Measurements from ENCODE around the gene TXNDC2.

TXNDC2 gene

DNA sequence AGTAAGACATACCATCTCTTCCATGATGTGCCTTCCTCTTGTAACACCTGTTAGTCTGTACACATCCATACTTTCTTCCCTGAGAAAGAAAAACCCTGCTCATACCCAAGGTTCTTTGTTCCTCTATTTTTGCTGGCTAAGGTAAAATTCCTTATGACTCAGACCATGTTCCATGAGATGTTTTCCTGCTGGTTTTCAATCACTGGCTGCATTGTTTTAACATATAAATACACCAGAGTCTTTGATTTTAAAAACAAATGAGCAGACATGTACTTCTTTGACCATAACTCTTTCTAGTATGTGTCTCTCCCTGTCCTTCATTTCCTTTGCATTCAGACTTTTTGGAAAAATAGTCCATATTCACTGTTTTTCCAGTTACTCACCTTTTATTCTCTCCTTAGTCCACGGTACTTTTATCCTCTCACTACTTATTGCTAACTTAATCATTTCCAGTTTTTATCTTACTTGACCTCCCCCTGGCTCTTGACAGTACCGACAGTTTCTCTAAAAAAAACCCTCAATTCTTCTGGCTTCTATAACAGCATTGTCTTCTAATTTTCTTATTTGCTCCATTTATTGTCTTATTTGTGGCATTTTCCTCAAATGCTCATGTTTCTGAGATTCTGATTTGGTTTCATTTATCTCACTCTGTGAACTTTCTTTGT, 32.4 kb downstream of the TXNDC2 start:
- Histone ChIP-seq H3K9me3 (ENCODE audit: control insufficient read depth, low read length) (no peaks in the 10 kb centered on the region), H3K27me3 (ENCODE audit: control insufficient read depth, insufficient read depth, low read length, poor library complexity, severe bottlenecking) (no peaks in the 10 kb centered on the region), H3K4me3 (ENCODE audit: insufficient read depth, low read depth, low read length) (no peak overlapping the region), H3K36me3 (ENCODE audit: control insufficient read depth, insufficient read depth, low read length) (no peaks in the 10 kb centered on the region), H3K4me1 (ENCODE audit: control insufficient read depth, insufficient read depth, low read length) (peaks cover 3% of the 10 kb centered on the region), H3K27ac (ENCODE audit: insufficient read depth, low read depth, low read length, poor library complexity, severe bottlenecking) (no peak overlapping the region)
- 65 to 74% methylated on average over 2 of the region's 2 CpGs for WGBS, 2 experiments

DNA sequence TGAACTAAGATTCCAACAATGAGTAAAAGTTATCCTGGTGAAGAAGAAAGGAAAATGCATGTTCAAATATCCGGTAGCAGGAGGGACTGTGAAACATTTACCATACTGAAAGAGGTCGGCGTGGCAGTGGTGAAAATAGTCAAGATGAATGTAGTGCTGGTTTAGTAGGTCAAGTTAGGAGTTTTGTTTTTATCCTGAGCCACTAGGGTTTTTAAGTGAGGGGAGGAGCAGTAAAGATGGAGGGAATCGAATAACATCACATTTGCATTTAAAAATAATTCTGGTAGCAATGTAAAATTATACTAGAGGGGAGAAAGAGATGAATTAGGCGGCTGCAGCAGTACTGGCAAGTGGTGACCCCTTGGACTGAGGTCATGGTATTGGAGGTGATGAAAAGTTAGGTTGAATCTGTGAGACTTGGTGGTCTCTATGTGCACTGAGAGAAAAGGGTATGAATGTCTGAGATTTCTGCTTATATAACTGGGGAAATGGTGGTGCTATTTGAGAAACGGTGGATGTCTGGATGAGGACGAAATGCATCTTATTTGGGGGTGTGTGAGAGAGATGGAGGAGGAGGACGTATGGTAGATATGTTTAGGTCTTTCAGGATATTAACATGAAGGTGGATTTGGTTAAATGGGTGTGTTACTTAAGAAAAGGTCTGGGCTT, 33.9 kb downstream of the TXNDC2 start:
- Histone ChIP-seq H3K27me3 (ENCODE audit: control insufficient read depth, insufficient read depth, low read length, poor library complexity, severe bottlenecking) (no peaks in the 10 kb centered on the region), H3K9me3 (ENCODE audit: control insufficient read depth, low read length) (no peaks in the 10 kb centered on the region), H3K27ac (ENCODE audit: insufficient read depth, low read depth, low read length, poor library complexity, severe bottlenecking) (no peak overlapping the region), H3K36me3 (ENCODE audit: control insufficient read depth, insufficient read depth, low read length) (no peaks in the 10 kb centered on the region), H3K4me3 (ENCODE audit: insufficient read depth, low read depth, low read length) (no peak overlapping the region), H3K4me1 (ENCODE audit: control insufficient read depth, insufficient read depth, low read length) (peaks cover 3% of the 10 kb centered on the region)
- 88 to 92% methylated on average over 7 to 8 of the region's 8 CpGs for WGBS, 2 experiments

DNA sequence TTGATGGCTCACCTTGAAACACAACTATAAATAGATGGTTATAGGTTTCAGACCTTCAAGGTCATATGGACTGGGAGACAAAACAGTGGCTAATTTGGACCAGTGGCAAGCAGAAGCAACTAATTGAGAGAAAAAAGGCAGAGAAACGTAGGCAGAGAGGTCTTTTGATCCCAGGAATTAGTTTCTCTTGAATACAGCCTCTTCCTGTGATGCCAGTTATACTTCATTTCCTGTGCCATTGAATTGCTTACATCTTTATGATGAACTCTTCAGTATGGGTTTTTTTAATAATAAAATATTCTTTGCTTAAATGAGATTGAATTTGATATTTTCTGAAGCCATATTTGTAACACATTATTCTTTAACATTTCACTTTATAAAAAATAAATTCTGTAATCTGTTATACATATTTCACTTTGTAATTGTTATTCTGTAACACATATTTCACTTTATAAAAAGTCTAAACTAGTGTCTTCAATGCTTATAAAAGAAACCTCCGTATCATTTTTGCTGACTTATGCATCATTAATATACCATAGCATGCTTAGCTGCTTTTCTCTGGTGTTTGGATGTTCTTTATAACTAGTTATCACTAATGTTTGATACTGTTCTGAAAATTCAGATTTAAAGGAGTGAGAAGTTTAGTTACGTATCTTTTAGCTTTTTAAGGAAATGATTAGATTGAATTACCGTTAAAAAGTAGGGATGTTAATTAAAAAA, 37.0 kb downstream of the TXNDC2 start:
- 88 to 91% methylated on average over 3 to 4 of the region's 4 CpGs for WGBS, 2 experiments

GRCh38 chr18:9924371-9924943, 38.7 kb downstream of the TXNDC2 start:
- no peaks in the 10 kb centered on the region for H3K27me3 ChIP-seq (ENCODE audit: control insufficient read depth, insufficient read depth, low read length, poor library complexity, severe bottlenecking)
- whole genome bisulfite sequencing, 2 experiments, result 58 to 68% methylated on average over 3 to 4 of the region's 4 CpGs
- no peaks in the 10 kb centered on the region for H3K36me3 ChIP-seq (ENCODE audit: control insufficient read depth, insufficient read depth, low read length)
- H3K4me1 ChIP-seq (ENCODE audit: control insufficient read depth, insufficient read depth, low read length), result peaks cover 5% of the 10 kb centered on the region
- H3K27ac ChIP-seq (ENCODE audit: insufficient read depth, low read depth, low read length, poor library complexity, severe bottlenecking), result no peak overlapping the region
- H3K9me3 ChIP-seq (ENCODE audit: control insufficient read depth, low read length), result no peaks in the 10 kb centered on the region
- H3K4me3 ChIP-seq (ENCODE audit: insufficient read depth, low read depth, low read length), result no peak overlapping the region

More for the DNA sequence above, 37.0 kb downstream of the TXNDC2 start:
- H3K36me3 ChIP-seq (ENCODE audit: control insufficient read depth, insufficient read depth, low read length), result no peaks in the 10 kb centered on the region
- H3K27ac ChIP-seq (ENCODE audit: insufficient read depth, low read depth, low read length, poor library complexity, severe bottlenecking), result no peak overlapping the region
- peaks cover 5% of the 10 kb centered on the region for H3K4me1 ChIP-seq (ENCODE audit: control insufficient read depth, insufficient read depth, low read length)
- no peaks in the 10 kb centered on the region for H3K27me3 ChIP-seq (ENCODE audit: control insufficient read depth, insufficient read depth, low read length, poor library complexity, severe bottlenecking)
- H3K9me3 ChIP-seq (ENCODE audit: control insufficient read depth, low read length), result no peaks in the 10 kb centered on the region
- no peak overlapping the region for H3K4me3 ChIP-seq (ENCODE audit: insufficient read depth, low read depth, low read length)

- Histone ChIP-seq H3K4me3 (ENCODE audit: insufficient read depth, low read depth, low read length) (no peak overlapping the region), H3K27ac (ENCODE audit: insufficient read depth, low read depth, low read length, poor library complexity, severe bottlenecking) (no peak overlapping the region), H3K27me3 (ENCODE audit: control insufficient read depth, insufficient read depth, low read length, poor library complexity, severe bottlenecking) (no peaks in the 10 kb centered on the region), H3K9me3 (ENCODE audit: control insufficient read depth, low read length) (no peaks in the 10 kb centered on the region), H3K36me3 (ENCODE audit: control insufficient read depth, insufficient read depth, low read length) (no peaks in the 10 kb centered on the region), H3K4me1 (ENCODE audit: control insufficient read depth, insufficient read depth, low read length) (peaks cover 5% of the 10 kb centered on the region)
- WGBS, 2 experiments, result 100% methylated on average over 1 of the region's 1 CpG; no CpG with 5 or more reads in 1 of the 2 experiments
Observed at GRCh38 chr18:9925369-9925768, 39.6 kb downstream of the TXNDC2 start.

GRCh38 chr18:9925795-9926194, 40.0 kb downstream of the TXNDC2 start:
- H3K27ac ChIP-seq (ENCODE audit: insufficient read depth, low read depth, low read length, poor library complexity, severe bottlenecking), result no peak overlapping the region
- no peaks in the 10 kb centered on the region for H3K36me3 ChIP-seq (ENCODE audit: control insufficient read depth, insufficient read depth, low read length)
- H3K9me3 ChIP-seq (ENCODE audit: control insufficient read depth, low read length), result no peaks in the 10 kb centered on the region
- no peak overlapping the region for H3K4me3 ChIP-seq (ENCODE audit: insufficient read depth, low read depth, low read length)
- H3K4me1 ChIP-seq (ENCODE audit: control insufficient read depth, insufficient read depth, low read length), result peaks cover 5% of the 10 kb centered on the region
- WGBS, 2 experiments, result 93 to 98% methylated on average over 2 to 3 of the region's 4 CpGs
- no peaks in the 10 kb centered on the region for H3K27me3 ChIP-seq (ENCODE audit: control insufficient read depth, insufficient read depth, low read length, poor library complexity, severe bottlenecking)

- Histone ChIP-seq H3K27me3 (ENCODE audit: control insufficient read depth, insufficient read depth, low read length, poor library complexity, severe bottlenecking) (no peaks in the 10 kb centered on the region), H3K36me3 (ENCODE audit: control insufficient read depth, insufficient read depth, low read length) (no peaks in the 10 kb centered on the region), H3K4me3 (ENCODE audit: insufficient read depth, low read depth, low read length) (no peak overlapping the region), H3K27ac (ENCODE audit: insufficient read depth, low read depth, low read length, poor library complexity, severe bottlenecking) (no peak overlapping the region), H3K9me3 (ENCODE audit: control insufficient read depth, low read length) (no peaks in the 10 kb centered on the region), H3K4me1 (ENCODE audit: control insufficient read depth, insufficient read depth, low read length) (peaks cover 5% of the 10 kb centered on the region)
- WGBS, 2 experiments, result 90 to 98% methylated on average over 2 of the region's 2 CpGs
Observed at GRCh38 chr18:9926223-9926894, 40.6 kb downstream of the TXNDC2 start.

DNA sequence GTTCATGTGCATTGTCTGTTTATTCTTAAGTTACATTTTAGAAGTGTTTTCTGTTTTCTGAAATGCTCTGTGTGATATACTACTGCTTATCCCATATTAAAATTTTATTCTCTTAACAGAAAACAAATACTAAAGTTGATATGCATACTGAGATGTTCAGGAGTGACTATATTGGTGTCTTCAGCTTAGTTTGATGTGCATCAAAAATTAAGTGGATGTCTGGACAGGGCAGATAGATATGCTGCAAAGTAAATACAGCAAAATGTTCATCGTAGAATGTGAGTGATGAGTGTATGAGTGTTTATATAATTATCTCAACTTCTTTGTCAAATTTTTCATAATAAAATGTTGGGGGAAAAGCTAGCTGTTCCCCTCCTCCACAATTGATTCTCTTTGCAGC, 41.2 kb downstream of the TXNDC2 start:
- Histone ChIP-seq H3K27me3 (ENCODE audit: control insufficient read depth, insufficient read depth, low read length, poor library complexity, severe bottlenecking) (no peaks in the 10 kb centered on the region), H3K4me1 (ENCODE audit: control insufficient read depth, insufficient read depth, low read length) (peaks cover 5% of the 10 kb centered on the region), H3K27ac (ENCODE audit: insufficient read depth, low read depth, low read length, poor library complexity, severe bottlenecking) (no peak overlapping the region), H3K36me3 (ENCODE audit: control insufficient read depth, insufficient read depth, low read length) (no peaks in the 10 kb centered on the region), H3K4me3 (ENCODE audit: insufficient read depth, low read depth, low read length) (no peak overlapping the region), H3K9me3 (ENCODE audit: control insufficient read depth, low read length) (no peaks in the 10 kb centered on the region)
- WGBS, 2 experiments, result no CpG with 5 or more reads among the region's 1 CpG

DNA sequence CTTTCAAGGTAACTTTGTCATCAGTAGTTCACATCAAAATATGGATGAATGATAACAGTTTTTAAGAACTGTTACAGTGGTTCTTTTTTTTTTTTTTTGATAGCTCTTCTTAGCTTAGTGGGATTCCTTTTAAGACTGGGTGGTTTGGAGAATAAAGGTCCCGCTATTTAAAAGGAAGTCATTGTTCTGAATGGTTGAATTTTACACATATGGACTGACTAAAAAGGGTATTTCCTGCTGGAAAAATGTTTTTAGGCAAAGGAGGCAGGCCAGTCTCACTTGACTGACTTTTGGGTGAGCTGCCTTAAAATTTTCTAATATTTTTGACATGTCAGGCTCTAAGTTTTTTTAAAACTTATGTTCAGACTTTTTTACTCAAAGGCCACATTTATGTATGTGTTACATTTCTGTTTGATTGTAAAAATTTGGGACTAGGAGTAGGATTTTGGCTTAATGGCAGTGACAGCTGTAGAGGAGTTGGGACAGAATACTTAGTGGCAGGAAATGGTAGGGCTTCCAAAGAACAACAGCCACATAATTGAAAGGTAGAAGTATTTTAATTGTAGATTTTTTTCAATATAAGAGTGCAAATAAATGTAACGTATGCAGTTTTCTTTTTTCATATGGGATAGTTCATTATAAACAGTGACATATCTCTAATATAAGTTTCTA, 41.8 kb downstream of the TXNDC2 start:
- 84 to 95% methylated on average over 1 of the region's 2 CpGs for WGBS, 2 experiments

More for the DNA sequence above, 41.8 kb downstream of the TXNDC2 start:
- no peak overlapping the region for H3K4me3 ChIP-seq (ENCODE audit: insufficient read depth, low read depth, low read length)
- H3K36me3 ChIP-seq (ENCODE audit: control insufficient read depth, insufficient read depth, low read length), result no peaks in the 10 kb centered on the region
- H3K27me3 ChIP-seq (ENCODE audit: control insufficient read depth, insufficient read depth, low read length, poor library complexity, severe bottlenecking), result no peaks in the 10 kb centered on the region
- peaks cover 5% of the 10 kb centered on the region for H3K4me1 ChIP-seq (ENCODE audit: control insufficient read depth, insufficient read depth, low read length)
- no peak overlapping the region for H3K27ac ChIP-seq (ENCODE audit: insufficient read depth, low read depth, low read length, poor library complexity, severe bottlenecking)
- H3K9me3 ChIP-seq (ENCODE audit: control insufficient read depth, low read length), result no peaks in the 10 kb centered on the region
